GM13977 (cell line): Measurements from ENCODE around the gene RAI1.

Experiments used
- DNase-seq: peaks from one replicate; pipeline ENCODE4 v3.0.0; 2012; ENCODE audit warnings: low spot score
- in situ Hi-C: fragments of 300-500 bp; cut with MboI; formaldehyde crosslinking; loops from one replicate; pipeline ENCODE4 v1.12.0; 2022; ENCODE audit warnings: low sequenced_read_pairs, low pct_unique_long_range_greater_than_20kb, mixed read lengths, inconsistent platforms; ENCODE audit not compliant: unreplicated experiment
- TF ChIP-seq, protein P1 (sequence below): IDR thresholded peaks from 2 replicates; pipeline ENCODE4 v1.5.1; 2012; ENCODE audit warnings: mild to moderate bottlenecking, control low read depth; ENCODE audit not compliant: insufficient read depth; ENCODE audit errors: extremely low read depth, missing control alignments

Gene RAI1

DNA sequence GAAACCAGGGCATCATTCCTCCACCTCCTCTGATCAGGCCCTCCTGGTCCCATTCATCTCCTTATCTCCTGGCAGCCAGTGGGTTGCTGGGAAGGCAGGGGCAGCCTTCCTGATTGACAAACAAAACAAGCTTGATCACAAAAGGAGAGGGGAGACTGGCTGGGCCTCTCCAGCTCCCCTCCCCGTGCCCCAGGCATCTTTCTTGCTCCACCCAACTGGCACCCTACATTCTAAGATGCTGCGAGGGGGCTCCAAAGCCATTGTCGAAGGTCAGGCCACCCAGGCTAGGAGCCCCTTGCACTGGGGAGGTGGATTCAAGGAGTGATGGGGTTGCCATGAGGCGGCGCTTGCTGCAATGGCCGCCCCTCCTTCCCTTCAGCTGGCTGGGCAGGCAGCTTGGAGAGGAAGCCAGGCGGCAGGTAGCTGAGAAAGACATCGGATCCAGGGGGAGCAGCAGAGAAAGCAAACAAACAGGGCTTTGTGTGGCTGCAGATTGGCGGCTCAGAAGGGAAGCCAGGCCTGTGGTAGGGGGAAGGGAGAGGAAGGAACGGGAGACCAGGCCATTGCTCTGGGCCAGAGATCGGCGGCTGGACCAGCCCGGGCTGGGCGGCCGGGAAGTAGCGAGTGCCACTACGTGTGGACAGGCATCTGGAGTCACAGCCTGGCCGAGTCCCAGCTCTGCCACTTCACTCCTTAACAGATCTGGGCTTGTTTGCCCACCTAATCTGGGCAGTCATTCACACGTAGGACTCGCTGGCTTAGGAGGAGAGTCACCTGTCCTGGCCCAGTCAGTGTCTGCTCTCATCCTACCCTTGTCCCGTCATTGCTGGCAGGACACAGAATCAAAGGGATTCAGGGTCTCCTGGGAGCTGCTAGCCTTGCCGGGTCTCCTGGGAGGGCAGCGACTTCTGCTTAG, 12.3 kb downstream of the RAI1 start:
- in situ Hi-C loops: no loop called here
- DNase-seq: no peak
- TF ChIP-seq, protein P1, sequence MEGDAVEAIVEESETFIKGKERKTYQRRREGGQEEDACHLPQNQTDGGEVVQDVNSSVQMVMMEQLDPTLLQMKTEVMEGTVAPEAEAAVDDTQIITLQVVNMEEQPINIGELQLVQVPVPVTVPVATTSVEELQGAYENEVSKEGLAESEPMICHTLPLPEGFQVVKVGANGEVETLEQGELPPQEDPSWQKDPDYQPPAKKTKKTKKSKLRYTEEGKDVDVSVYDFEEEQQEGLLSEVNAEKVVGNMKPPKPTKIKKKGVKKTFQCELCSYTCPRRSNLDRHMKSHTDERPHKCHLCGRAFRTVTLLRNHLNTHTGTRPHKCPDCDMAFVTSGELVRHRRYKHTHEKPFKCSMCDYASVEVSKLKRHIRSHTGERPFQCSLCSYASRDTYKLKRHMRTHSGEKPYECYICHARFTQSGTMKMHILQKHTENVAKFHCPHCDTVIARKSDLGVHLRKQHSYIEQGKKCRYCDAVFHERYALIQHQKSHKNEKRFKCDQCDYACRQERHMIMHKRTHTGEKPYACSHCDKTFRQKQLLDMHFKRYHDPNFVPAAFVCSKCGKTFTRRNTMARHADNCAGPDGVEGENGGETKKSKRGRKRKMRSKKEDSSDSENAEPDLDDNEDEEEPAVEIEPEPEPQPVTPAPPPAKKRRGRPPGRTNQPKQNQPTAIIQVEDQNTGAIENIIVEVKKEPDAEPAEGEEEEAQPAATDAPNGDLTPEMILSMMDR: no peak

DNA sequence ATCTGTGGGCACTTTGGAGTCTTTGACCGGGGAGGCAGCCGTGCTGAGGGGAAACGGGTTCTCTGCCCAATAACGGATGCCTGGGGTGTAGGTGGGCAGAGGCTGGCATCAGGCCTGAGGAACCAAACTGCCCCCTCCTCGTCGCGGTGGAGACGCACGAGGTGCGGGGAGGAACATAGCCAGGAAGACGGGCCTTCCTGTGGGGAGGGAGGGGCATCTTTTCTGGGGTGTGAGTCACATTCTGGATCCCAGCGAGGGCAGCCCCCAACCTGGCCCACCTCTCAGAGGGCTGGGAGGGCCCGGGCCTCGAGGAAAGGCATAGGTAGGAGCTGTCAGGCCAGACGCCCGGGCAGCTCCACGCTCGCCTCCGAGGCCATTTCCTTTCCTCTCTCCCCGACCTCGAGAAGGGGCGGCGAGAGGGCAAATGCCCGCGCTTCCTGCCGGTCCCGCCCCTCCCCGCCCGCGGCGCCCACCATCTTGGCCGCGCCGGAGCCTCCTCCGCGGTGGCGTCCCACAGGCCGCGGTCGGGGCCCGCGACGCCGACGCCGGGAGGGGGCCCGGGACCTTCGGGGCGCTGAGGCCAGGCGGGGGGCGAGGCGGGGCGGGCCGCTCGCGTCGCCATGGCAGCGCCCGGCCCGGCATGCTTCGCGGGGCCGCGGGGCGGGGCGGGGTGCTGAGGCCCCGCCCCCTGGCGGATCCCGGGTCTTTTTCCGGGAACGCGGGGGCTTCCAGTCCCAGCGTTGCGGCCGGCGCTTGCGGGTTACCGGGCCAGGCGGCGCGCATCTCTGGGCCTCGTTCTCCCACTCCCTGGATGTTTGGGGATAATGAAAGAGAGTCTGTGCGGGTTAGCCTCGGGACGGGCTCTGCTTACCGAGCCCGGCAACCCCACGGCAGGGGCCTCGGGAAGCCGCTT, 13.2 kb downstream of the RAI1 start:
- in situ Hi-C loops: no loop called here
- TF ChIP-seq, protein P1: no peak
- DNase-seq: peak; percentile 90

DNA sequence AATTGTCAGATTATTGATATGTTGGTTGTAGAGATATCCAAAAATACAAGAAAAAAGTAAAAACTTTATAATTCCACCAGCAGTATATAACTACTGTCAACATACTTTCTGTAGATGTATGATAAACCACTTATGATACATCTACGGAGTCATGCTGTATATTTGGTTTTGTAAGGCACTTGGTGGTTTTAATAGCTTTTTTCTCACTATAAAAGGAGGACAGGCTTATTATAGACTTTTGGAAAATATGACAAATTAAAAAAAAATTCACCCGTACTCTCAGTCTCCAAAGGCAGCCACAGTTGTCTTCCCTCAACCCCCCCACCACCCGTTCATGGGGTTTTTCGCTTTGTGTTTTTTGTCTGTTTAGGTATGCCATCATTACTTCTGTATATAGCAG, 14.8 kb downstream of the RAI1 start:
- in situ Hi-C loops: no loop called here
- TF ChIP-seq, protein P1: no peak
- DNase-seq: no peak

- no peak for DNase-seq
- TF ChIP-seq, protein P1: no peak
- in situ Hi-C loops: no loop called here
These were observed 15.8 kb downstream of the RAI1 start for GRCh38 chr17:17696882-17697633.

- no peak for DNase-seq
- TF ChIP-seq, protein P1: no peak
These were observed 17.1 kb downstream of the RAI1 start for GRCh38 chr17:17698371-17698770.

GRCh38 chr17:17698869-17699351, 17.7 kb downstream of the RAI1 start:
- no peak for DNase-seq
- TF ChIP-seq, protein P1: no peak
- in situ Hi-C loops: no loop called here

More at GRCh38 chr17:17698371-17698770, 17.1 kb downstream of the RAI1 start:
- in situ Hi-C loops: no loop called here
